Bronchial epithelial cell (primary cell): ENCODE measurements around the gene CD82. TPM values are rescaled to one million over a fixed set of nuclear protein-coding genes. Genes with fewer than 3 reads are reported as not detected.
A peak's percentile ranks its signal among the peaks of the same experiment; 100 is the strongest.
"Not testable (repeated sequence)": the region's sequence is repeated elsewhere in the genome, so short reads cannot be mapped to it uniquely, and the experiment has no call there.

ENCODE experiments used
- DNase-seq: peaks from one replicate; pipeline ENCODE4 v3.0.0-alpha.2; 2010; ENCODE audit warnings: low read depth
- FAIRE-seq: peaks from 2 replicates; lab custom pipeline; 2011; peaks lifted over from hg19 to GRCh38; lab: Jason Lieb, UNC
- H3K27me3 ChIP-seq: 2 replicates; pipeline ENCODE4 v1.5.1; 2011; ENCODE audit warnings: low read length; ENCODE audit not compliant: control insufficient read depth, insufficient read depth
- H3K36me3 ChIP-seq: 2 replicates; pipeline ENCODE4 v1.5.1; 2011; ENCODE audit warnings: low read length; ENCODE audit not compliant: control insufficient read depth, insufficient read depth
- H3K4me3 ChIP-seq: 2 replicates; pipeline ENCODE4 v1.5.1; 2011; ENCODE audit warnings: mild to moderate bottlenecking, low read depth, low read length, control low read depth
- total RNA-seq: library from RNA; depleted of rRNA; stranded (reverse); fragments of >200 nt; gene quantifications from 2 replicates; pipeline ENCODE4 v1.2.1, GENCODE V29; 2014
- TF ChIP-seq, protein P1 (sequence below): IDR thresholded peaks from 2 replicates; pipeline ENCODE4 v1.5.1; 2011; ENCODE audit warnings: mild to moderate bottlenecking, moderate library complexity, low read length, control low read depth, inconsistent platforms; ENCODE audit not compliant: insufficient read depth, severe bottlenecking

The CD82 gene
- total RNA-seq, 1 donor from 2014 or later: 48.7 TPM

- no peak for DNase-seq
- no peaks in the 10 kb centered on the region for H3K27me3 ChIP-seq
- no peak overlapping the region for H3K4me3 ChIP-seq
- H3K36me3 ChIP-seq: no peaks in the 10 kb centered on the region
- TF ChIP-seq, protein P1, sequence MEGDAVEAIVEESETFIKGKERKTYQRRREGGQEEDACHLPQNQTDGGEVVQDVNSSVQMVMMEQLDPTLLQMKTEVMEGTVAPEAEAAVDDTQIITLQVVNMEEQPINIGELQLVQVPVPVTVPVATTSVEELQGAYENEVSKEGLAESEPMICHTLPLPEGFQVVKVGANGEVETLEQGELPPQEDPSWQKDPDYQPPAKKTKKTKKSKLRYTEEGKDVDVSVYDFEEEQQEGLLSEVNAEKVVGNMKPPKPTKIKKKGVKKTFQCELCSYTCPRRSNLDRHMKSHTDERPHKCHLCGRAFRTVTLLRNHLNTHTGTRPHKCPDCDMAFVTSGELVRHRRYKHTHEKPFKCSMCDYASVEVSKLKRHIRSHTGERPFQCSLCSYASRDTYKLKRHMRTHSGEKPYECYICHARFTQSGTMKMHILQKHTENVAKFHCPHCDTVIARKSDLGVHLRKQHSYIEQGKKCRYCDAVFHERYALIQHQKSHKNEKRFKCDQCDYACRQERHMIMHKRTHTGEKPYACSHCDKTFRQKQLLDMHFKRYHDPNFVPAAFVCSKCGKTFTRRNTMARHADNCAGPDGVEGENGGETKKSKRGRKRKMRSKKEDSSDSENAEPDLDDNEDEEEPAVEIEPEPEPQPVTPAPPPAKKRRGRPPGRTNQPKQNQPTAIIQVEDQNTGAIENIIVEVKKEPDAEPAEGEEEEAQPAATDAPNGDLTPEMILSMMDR: no peak
- FAIRE-seq: peak; percentile 40
These were observed 13.9 kb upstream of the CD82 start for GRCh38 chr11:44551456-44552139.

GRCh38 chr11:44555031-44555800 is 10.2 kb upstream of the CD82 start:
- H3K4me3 ChIP-seq: no peak overlapping the region
- DNase-seq: no peak
- no peak for FAIRE-seq
- no peaks in the 10 kb centered on the region for H3K36me3 ChIP-seq
- H3K27me3 ChIP-seq: no peaks in the 10 kb centered on the region
- TF ChIP-seq, protein P1: no peak

GRCh38 chr11:44556735-44557409 is 8.6 kb upstream of the CD82 start:
- H3K36me3 ChIP-seq: no peaks in the 10 kb centered on the region
- no peak overlapping the region for H3K4me3 ChIP-seq
- FAIRE-seq (no peak), DNase-seq (peak; percentile 41)
- TF ChIP-seq, protein P1: peak; percentile 78
- no peaks in the 10 kb centered on the region for H3K27me3 ChIP-seq

GRCh38 chr11:44557464-44557863 is 8.0 kb upstream of the CD82 start:
- DNase-seq: no peak
- TF ChIP-seq, protein P1: no peak
- no peaks in the 10 kb centered on the region for H3K36me3 ChIP-seq
- H3K27me3 ChIP-seq: no peaks in the 10 kb centered on the region
- no peak overlapping the region for H3K4me3 ChIP-seq
- peak; percentile 36 for FAIRE-seq

- FAIRE-seq (no peak), DNase-seq (no peak)
- H3K36me3 ChIP-seq: no peaks in the 10 kb centered on the region
- no peak overlapping the region for H3K4me3 ChIP-seq
- TF ChIP-seq, protein P1: no peak
- H3K27me3 ChIP-seq: no peaks in the 10 kb centered on the region
These were observed 6.1 kb upstream of the CD82 start for GRCh38 chr11:44559207-44559939.

DNA sequence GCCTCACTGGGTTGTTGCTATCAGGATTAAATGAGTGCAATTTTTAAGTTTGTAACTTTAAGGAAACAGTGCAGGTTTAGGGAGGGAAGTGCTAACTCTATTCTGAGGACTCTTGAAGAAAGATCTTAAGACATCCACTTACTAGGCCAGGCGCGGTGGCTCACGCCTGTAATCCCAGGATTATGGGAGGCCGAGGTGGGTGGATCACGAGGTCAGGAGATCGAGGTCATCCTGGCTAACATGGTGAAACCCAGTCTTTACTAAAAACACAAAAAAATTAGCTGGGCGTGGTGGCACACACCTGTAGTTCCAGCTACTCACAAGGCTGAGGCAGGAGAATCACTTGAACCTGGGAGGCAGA is 5.5 kb upstream of the CD82 start:
- not testable (repeated sequence) for DNase-seq, FAIRE-seq, H3K27me3 ChIP-seq, H3K36me3 ChIP-seq, H3K4me3 ChIP-seq
